ENCODE results near the gene GJD2. TPM values are rescaled to one million over a fixed set of nuclear protein-coding genes. Genes with fewer than 3 reads are reported as not detected.

The GJD2 gene
- total and polyA plus RNA-seq, 2 of the 13 experiments (the other 11 are each of a cell fraction or from before 2014, with no cell fraction given): not detected

DNA sequence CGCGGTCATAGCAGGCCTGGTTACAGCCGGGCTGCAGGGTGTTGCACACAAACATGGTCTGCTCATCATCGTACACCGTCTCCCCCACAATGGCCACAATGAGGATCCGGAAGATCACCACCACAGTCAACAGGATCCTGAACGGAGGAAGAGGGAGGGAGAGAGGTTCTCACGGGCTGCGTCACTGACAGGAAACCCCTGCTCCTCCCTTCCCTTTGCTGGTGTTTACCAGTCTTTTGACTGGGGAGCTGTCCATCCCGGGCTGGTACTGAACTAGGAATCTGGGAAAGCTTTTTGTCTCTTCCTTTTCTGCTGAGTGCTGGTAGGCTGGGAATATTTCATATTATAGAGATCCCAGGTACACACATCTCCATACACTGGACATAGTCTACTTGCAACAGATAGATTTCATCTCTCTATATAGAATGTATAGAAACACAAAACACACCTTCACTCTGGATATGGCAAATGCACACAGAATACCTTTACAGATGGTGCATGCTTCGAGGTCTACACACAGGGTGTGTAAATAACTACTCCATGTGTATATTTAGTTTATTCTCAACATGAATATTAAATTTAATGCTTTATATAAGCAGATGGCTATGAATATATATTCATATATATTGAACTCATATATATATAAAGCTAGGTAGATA, 1.4 kb downstream of the GJD2 start:
- in situ Hi-C loops (cut with HindIII; ENCODE audit: extremely low pct_ligation_motif_present, low pct_unique_long_range_greater_than_20kb): no loop called here
- peaks cover 1 to 27% of the 10 kb centered on the region in 2 experiments; a peak in 4 of 5 replicates for H3K27me3 ChIP-seq (ENCODE audit: control insufficient read depth in 1 of 2, insufficient read depth in 2 of 2, low read length in 2 of 2)
- ChIA-PET POLR2A (no interaction called here), CTCF (ENCODE audit: low intra/inter-chr PET ratio, low total read pairs) (no interaction called here)
- H2AFZ ChIP-seq (ENCODE audit: low read length): no peak overlapping the region
- BruUV-seq (replicated peaks): no TSS peak
- H3K9me3 ChIP-seq (ENCODE audit: low read length): no peaks in the 10 kb centered on the region
- H3K4me3 ChIP-seq (replicated peaks in 1 of 3; ENCODE audit: insufficient read depth in 1 of 3, low read depth in 2 of 3, low read length in 3 of 3): no peak overlapping the region
- no peaks in the 10 kb centered on the region for H3K79me2 ChIP-seq (ENCODE audit: insufficient read depth, low read length)
- WGBS (ENCODE audit: low lambda C conversion rate): 39% methylated on average over 11 of the region's 11 CpGs
- intact Hi-C loops (cut with micrococcal nuclease; ENCODE audit: unreplicated experiment): no loop called here
- H3K9ac ChIP-seq (ENCODE audit: insufficient read depth, low read depth, low read length): no peak overlapping the region
- no peak for FAIRE-seq
- H3K4me1 ChIP-seq (ENCODE audit: insufficient read depth, low read length): no peaks in the 10 kb centered on the region
- DNase-seq (ENCODE audit: low spot score): peak; percentile 10
- no peaks in the 10 kb centered on the region for H4K20me1 ChIP-seq (ENCODE audit: insufficient read depth, low read length)
- H3K27ac ChIP-seq (ENCODE audit: extremely low read length, insufficient read depth, low read length): no peak overlapping the region
- H3K36me3 ChIP-seq (replicated peaks in 1 of 2; ENCODE audit: control insufficient read depth in 1 of 2, insufficient read depth in 2 of 2, low read length in 2 of 2): no peaks in the 10 kb centered on the region
- peak; percentile 47; the same call in 2 of the 3 replicates for ATAC-seq
- no peak overlapping the region for H3K4me2 ChIP-seq (ENCODE audit: low read depth, low read length)
- no peak for TF ChIP-seq ZNF432 (CRISPR knock-in tag; IDR thresholded peaks at IDR 0.05; ENCODE audit: borderline replicate concordance)
- TF ChIP-seq, protein P1, sequence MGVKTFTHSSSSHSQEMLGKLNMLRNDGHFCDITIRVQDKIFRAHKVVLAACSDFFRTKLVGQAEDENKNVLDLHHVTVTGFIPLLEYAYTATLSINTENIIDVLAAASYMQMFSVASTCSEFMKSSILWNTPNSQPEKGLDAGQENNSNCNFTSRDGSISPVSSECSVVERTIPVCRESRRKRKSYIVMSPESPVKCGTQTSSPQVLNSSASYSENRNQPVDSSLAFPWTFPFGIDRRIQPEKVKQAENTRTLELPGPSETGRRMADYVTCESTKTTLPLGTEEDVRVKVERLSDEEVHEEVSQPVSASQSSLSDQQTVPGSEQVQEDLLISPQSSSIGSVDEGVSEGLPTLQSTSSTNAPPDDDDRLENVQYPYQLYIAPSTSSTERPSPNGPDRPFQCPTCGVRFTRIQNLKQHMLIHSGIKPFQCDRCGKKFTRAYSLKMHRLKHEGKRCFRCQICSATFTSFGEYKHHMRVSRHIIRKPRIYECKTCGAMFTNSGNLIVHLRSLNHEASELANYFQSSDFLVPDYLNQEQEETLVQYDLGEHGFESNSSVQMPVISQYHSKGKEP (CRISPR knock-in tag; IDR thresholded peaks at IDR 0.05): peak; percentile 50; the same call in 1 of the 2 replicates
- TF ChIP-seq ZNF883 (CRISPR knock-in tag; IDR thresholded peaks at IDR 0.05; ENCODE audit: not compliant biosample characterization): no peak
- TF ChIP-seq, protein P2, sequence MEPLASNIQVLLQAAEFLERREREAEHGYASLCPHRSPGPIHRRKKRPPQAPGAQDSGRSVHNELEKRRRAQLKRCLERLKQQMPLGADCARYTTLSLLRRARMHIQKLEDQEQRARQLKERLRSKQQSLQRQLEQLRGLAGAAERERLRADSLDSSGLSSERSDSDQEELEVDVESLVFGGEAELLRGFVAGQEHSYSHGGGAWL (CRISPR knock-in tag; IDR thresholded peaks at IDR 0.05): 0 out of 2 replicates have a peak, but pooled peaks have one; percentile 29
- no peak for TF ChIP-seq ZFP36L1 (CRISPR knock-in tag; IDR thresholded peaks at IDR 0.05)
- 0 out of 2 replicates have a peak, but pooled peaks have one; percentile 56 for TF ChIP-seq ZNF232 (CRISPR knock-in tag; IDR thresholded peaks at IDR 0.05; ENCODE audit: borderline replicate concordance)
- TF ChIP-seq ZNF335 (CRISPR knock-in tag; IDR thresholded peaks at IDR 0.05): 0 out of 2 replicates have a peak, but pooled peaks have one; percentile 44
- TF ChIP-seq FOXO1 (CRISPR knock-in tag; IDR thresholded peaks at IDR 0.05): peak; percentile 70
- TF ChIP-seq MATR3 (CRISPR knock-in tag; IDR thresholded peaks at IDR 0.05): no peak
- no peak for TF ChIP-seq SALL2 (CRISPR knock-in tag; IDR thresholded peaks at IDR 0.05)
- TF ChIP-seq ZNF879 (CRISPR knock-in tag; IDR thresholded peaks at IDR 0.05): no peak
- no peak for TF ChIP-seq HNRNPK (IDR thresholded peaks at IDR 0.05; ENCODE audit: low read depth, low read length, poor library complexity, severe bottlenecking)
- TF ChIP-seq RARA (CRISPR knock-in tag; IDR thresholded peaks at IDR 0.05): 0 out of 2 replicates have a peak, but pooled peaks have one; percentile 11
- TF ChIP-seq ZZZ3 (CRISPR knock-in tag; IDR thresholded peaks at IDR 0.05; ENCODE audit: borderline replicate concordance): no peak
- no peak for TF ChIP-seq ZFP1 (CRISPR knock-in tag; IDR thresholded peaks at IDR 0.05)
- no peak for TF ChIP-seq IRX3 (CRISPR knock-in tag; IDR thresholded peaks at IDR 0.05; ENCODE audit: borderline replicate concordance, low read depth)
- TF ChIP-seq NFE2 (CRISPR knock-in tag; IDR thresholded peaks at IDR 0.05): no peak
- no peak for TF ChIP-seq ZNF546 (CRISPR knock-in tag; conservative IDR thresholded peaks at IDR 0.05)
- TF ChIP-seq HNF1A (IDR thresholded peaks at IDR 0.05; ENCODE audit: low read depth): no peak
- TF ChIP-seq HNF1A (CRISPR knock-in tag; IDR thresholded peaks at IDR 0.05; ENCODE audit: borderline replicate concordance): no peak
